Liver (tissue), 9 donors: ENCODE measurements around the gene CCDC8. TPM values are rescaled to one million over a fixed set of nuclear protein-coding genes. Genes with fewer than 3 reads are reported as not detected.

Experiments
- DNase-seq: peaks from one replicate; pipeline ENCODE4 v3.0.0-alpha.2; 2017; ENCODE audit warnings: low spot score
- H3K27ac ChIP-seq, 2 donors: one replicate each; pipeline ENCODE4 v1.7.0; 2013; ENCODE audit warnings: inconsistent platforms in 2 of 2, low read length in 2 of 2, control low read depth in 1 of 2, low read depth in 1 of 2, mild to moderate bottlenecking in 1 of 2
- H3K27me3 ChIP-seq, 4 donors: one replicate each; pipeline versions ENCODE4 v1.6.1 to v1.7.0; 2013; ENCODE audit warnings: low read length in 3 of 4, inconsistent platforms in 1 of 4, mild to moderate bottlenecking in 1 of 4, moderate library complexity in 1 of 4; ENCODE audit not compliant: control insufficient read depth in 4 of 4, insufficient read depth in 4 of 4
- H3K36me3 ChIP-seq, 4 donors: one replicate each; pipeline versions ENCODE4 v1.6.1 to v1.7.0; 2013; ENCODE audit warnings: low read length in 3 of 4, mild to moderate bottlenecking in 3 of 4, low read depth in 1 of 4, moderate library complexity in 1 of 4; ENCODE audit not compliant: control insufficient read depth in 4 of 4, insufficient read depth in 3 of 4
- H3K4me1 ChIP-seq, 4 donors: one replicate each; pipeline versions ENCODE4 v1.6.1 to v1.7.0; 2013; ENCODE audit warnings: low read length in 3 of 4, mild to moderate bottlenecking in 3 of 4, moderate library complexity in 1 of 4; ENCODE audit not compliant: control insufficient read depth in 4 of 4, insufficient read depth in 4 of 4
- H3K4me3 ChIP-seq, 3 donors: one replicate each; pipeline versions ENCODE4 v1.6.1 to v1.7.0; 2013; ENCODE audit warnings: low read length in 3 of 3, control low read depth in 1 of 3, low read depth in 1 of 3, mild to moderate bottlenecking in 1 of 3
- H3K9ac ChIP-seq, 2 donors: one replicate each; pipeline ENCODE4 v1.7.0; 2013; ENCODE audit warnings: low read length in 2 of 2, mild to moderate bottlenecking in 2 of 2, moderate library complexity in 2 of 2, control low read depth in 1 of 2, low read depth in 1 of 2
- H3K9me3 ChIP-seq, 4 donors: one replicate each; pipeline versions ENCODE4 v1.6.1 to v1.7.0; 2013; ENCODE audit warnings: low read length in 3 of 4; ENCODE audit not compliant: control insufficient read depth in 4 of 4
- FOXA1 ChIP-seq: IDR thresholded peaks from 2 replicates; pipeline ENCODE4 v1.6.1; 2016; ENCODE audit warnings: antibody characterized with exemption
- FOXA2 ChIP-seq: IDR thresholded peaks from 2 replicates; pipeline ENCODE4 v1.6.1; 2016; ENCODE audit warnings: antibody characterized with exemption
- GABPA ChIP-seq, 2 donors: IDR thresholded peaks in 1 of 2; conservative IDR thresholded peaks in 1 of 2; 2 replicates each; pipeline ENCODE4 v1.6.1; 2016; ENCODE audit warnings: antibody characterized with exemption in 2 of 2, mild to moderate bottlenecking in 1 of 2, moderate library complexity in 1 of 2
- HNF4G ChIP-seq: IDR thresholded peaks from 2 replicates; pipeline ENCODE4 v1.6.1; 2016; ENCODE audit warnings: antibody characterized with exemption
- JUND ChIP-seq, 2 donors: IDR thresholded peaks; 2 replicates each; pipeline ENCODE4 v1.6.1; 2016; ENCODE audit warnings: antibody characterized with exemption in 2 of 2
- RXRA ChIP-seq, 2 donors: IDR thresholded peaks; 2 replicates each; pipeline ENCODE4 v1.6.1; 2017 to 2018; ENCODE audit warnings: antibody characterized with exemption in 2 of 2, mild to moderate bottlenecking in 1 of 2
- SP1 ChIP-seq: IDR thresholded peaks from 2 replicates; pipeline ENCODE4 v1.6.1; 2018; ENCODE audit warnings: antibody characterized with exemption, mild to moderate bottlenecking
- WGBS: extraction: QIAGEN DNeasy Blood & Tissue Kit; methylation state at CpG from one replicate; pipeline ENCODE4 v1.1.7; 2013; 5-methylcytosine and 5-hydroxymethylcytosine counted together
- polyA plus RNA-seq, 2 donors: library from polyadenylated mRNA; stranded (reverse) in 1 of 2; unstranded in 1 of 2; fragments of 200-250 nt in 1 of 2; fragments of >200 nt in 1 of 2; fragmentation: Nextera tagmentation in 1 of 2; extraction: Ambion mirVana in 1 of 2; gene quantifications; one replicate each; pipeline versions ENCODE4 v1.2.1 to v1.2.3, GENCODE V29; 2013 to 2015
- total RNA-seq, 2 donors: library from RNA; depleted of rRNA; stranded (reverse); fragments of >200 nt; gene quantifications; one replicate each; pipeline ENCODE4 v1.2.3, GENCODE V29; 2014
- TF ChIP-seq, protein P1 (sequence below): fragments of 150-350 bp; IDR thresholded peaks from 2 replicates; pipeline ENCODE4 v1.5.1; 2017; ENCODE audit warnings: improper control_type of control experiment, low read depth, low read length; ENCODE audit not compliant: missing input control
- TF ChIP-seq, protein P2 (sequence below): IDR thresholded peaks from 2 replicates; pipeline ENCODE4 v1.6.1; 2016; ENCODE audit warnings: antibody characterized with exemption
- TF ChIP-seq, protein P3 (sequence below): IDR thresholded peaks from 2 replicates; pipeline ENCODE4 v1.6.1; 2016; ENCODE audit warnings: antibody characterized with exemption
- donor health status: healthy.
- donor health status: healthy.
- donor health status: healthy.
- donor health status: healthy.
- donor health status: healthy.

The CCDC8 gene
- total and polyA plus RNA-seq, 4 donors = 0.18 to 5.9 (median 0.62) TPM

DNA sequence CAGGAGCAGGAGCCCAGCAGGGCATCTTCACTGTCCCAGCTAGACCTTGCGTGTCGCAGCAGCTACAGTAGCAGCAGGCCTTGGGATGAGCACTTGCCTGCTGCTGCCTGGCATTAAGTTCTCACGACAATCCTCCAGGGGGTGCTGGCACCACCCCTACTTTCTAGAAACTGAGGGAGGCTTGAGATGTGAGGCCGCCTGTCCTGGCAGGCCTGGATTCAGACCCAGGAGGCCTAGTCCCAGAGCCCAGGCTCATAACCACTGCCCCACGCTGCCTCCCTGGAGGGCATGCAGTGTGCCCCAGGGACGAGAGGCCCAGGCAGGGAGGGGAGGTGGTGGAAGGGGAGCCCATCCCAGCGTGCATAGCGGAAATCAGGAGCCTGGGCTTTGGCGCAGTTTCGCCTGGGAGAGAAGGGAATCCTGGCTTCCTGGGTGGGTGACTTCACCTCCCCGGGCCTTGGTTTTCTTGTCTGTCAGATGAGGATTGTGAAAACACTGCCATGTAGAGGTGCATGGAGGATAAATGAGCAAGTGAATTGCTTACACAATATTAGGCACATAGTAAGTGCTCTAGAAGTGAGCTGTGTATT is 40.4 kb downstream of the CCDC8 start:
- no peak overlapping the region for H3K27ac ChIP-seq
- 86% methylated on average over 11 of the region's 11 CpGs for WGBS
- no peak for DNase-seq
- no peak overlapping the region for H3K4me3 ChIP-seq
- no peak for TF ChIP-seq FOXA1
- TF ChIP-seq SP1 = no peak
- TF ChIP-seq, protein P1, sequence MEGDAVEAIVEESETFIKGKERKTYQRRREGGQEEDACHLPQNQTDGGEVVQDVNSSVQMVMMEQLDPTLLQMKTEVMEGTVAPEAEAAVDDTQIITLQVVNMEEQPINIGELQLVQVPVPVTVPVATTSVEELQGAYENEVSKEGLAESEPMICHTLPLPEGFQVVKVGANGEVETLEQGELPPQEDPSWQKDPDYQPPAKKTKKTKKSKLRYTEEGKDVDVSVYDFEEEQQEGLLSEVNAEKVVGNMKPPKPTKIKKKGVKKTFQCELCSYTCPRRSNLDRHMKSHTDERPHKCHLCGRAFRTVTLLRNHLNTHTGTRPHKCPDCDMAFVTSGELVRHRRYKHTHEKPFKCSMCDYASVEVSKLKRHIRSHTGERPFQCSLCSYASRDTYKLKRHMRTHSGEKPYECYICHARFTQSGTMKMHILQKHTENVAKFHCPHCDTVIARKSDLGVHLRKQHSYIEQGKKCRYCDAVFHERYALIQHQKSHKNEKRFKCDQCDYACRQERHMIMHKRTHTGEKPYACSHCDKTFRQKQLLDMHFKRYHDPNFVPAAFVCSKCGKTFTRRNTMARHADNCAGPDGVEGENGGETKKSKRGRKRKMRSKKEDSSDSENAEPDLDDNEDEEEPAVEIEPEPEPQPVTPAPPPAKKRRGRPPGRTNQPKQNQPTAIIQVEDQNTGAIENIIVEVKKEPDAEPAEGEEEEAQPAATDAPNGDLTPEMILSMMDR = no peak
- peaks cover 0 to 16% (median 13%) of the 10 kb centered on the region in 4 donors for H3K36me3 ChIP-seq
- peaks cover 0 to 20% (median 9%) of the 10 kb centered on the region in 4 donors for H3K4me1 ChIP-seq
- no peak overlapping the region for H3K9ac ChIP-seq
- no peaks in the 10 kb centered on the region for H3K9me3 ChIP-seq
- no peaks in the 10 kb centered on the region for H3K27me3 ChIP-seq

DNA sequence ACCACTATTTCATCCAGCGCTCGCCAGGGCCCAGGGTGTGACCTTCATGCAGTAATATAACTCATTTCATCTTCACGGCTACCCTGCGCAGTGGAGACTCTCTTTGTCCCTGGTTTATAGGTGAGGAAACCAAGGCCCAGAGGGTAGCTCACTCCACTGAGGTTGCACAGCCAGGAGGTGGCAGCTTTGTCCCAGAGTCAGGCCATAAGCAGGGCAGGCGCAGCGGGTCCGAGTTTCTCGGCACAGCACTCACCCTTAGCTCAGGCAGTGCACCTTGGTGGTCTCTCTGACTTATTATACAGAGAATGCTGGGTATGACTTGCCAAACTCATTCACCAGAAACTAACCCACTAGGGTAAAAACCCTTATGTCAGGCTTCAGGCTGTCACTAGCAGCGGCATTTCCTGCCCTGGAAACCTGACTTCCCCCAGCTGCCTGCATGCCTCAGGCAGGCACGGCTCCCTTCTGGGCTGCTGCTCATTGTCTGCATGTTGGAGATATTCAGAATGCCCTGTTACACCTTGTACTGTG is 41.9 kb downstream of the CCDC8 start:
- WGBS = 81% methylated on average over 10 of the region's 10 CpGs
- Histone ChIP-seq H3K4me1 (peaks cover 0 to 20% (median 9%) of the 10 kb centered on the region in 4 donors), H3K4me3 (no peak overlapping the region), H3K27me3 (no peaks in the 10 kb centered on the region), H3K36me3 (peaks cover 0 to 12% (median 7%) of the 10 kb centered on the region in 4 donors), H3K27ac (no peak overlapping the region), H3K9me3 (no peaks in the 10 kb centered on the region), H3K9ac (no peak overlapping the region)
- TF ChIP-seq, protein P2, sequence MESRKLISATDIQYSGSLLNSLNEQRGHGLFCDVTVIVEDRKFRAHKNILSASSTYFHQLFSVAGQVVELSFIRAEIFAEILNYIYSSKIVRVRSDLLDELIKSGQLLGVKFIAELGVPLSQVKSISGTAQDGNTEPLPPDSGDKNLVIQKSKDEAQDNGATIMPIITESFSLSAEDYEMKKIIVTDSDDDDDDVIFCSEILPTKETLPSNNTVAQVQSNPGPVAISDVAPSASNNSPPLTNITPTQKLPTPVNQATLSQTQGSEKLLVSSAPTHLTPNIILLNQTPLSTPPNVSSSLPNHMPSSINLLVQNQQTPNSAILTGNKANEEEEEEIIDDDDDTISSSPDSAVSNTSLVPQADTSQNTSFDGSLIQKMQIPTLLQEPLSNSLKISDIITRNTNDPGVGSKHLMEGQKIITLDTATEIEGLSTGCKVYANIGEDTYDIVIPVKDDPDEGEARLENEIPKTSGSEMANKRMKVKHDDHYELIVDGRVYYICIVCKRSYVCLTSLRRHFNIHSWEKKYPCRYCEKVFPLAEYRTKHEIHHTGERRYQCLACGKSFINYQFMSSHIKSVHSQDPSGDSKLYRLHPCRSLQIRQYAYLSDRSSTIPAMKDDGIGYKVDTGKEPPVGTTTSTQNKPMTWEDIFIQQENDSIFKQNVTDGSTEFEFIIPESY = no peak
- TF ChIP-seq GABPA (IDR thresholded peaks at IDR 0.05 in 1 of 2, conservative IDR thresholded peaks at IDR 0.05 in 1 of 2) = no peak
- no peak for DNase-seq

DNA sequence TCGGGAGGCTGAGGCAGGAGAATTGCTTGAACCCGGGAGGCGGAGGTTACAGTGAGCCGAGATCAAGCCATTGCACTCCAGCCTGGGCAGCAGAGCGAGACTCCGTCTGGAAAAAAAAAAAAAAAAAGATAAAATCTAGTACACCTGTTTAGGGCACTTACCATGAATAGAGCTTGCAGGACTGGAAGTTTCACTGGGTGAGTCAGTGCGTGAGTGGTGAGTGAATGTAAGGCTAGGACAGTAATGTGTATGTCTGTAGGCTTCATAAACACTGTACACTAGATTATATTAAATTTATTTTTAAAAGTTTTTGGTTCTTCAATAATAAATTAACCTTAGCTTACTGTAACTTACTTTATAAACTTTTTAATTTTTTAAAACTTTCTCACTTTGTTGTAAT is 43.5 kb downstream of the CCDC8 start:
- peaks cover 2 to 33% (median 14%) of the 10 kb centered on the region in 4 donors for H3K4me1 ChIP-seq
- DNase-seq = no peak

More for the DNA sequence above, 43.5 kb downstream of the CCDC8 start:
- H3K9me3 ChIP-seq = no peaks in the 10 kb centered on the region
- no peak overlapping the region for H3K27ac ChIP-seq
- no peak overlapping the region for H3K9ac ChIP-seq
- H3K4me3 ChIP-seq = no peak overlapping the region
- H3K36me3 ChIP-seq = peaks cover 0 to 7% (median 3%) of the 10 kb centered on the region in 4 donors
- TF ChIP-seq, protein P3, sequence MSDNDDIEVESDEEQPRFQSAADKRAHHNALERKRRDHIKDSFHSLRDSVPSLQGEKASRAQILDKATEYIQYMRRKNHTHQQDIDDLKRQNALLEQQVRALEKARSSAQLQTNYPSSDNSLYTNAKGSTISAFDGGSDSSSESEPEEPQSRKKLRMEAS = no peak
- TF ChIP-seq JUND (IDR thresholded peaks at IDR 0.05) (no peak), RXRA (IDR thresholded peaks at IDR 0.05) (no peak), FOXA1 (no peak), FOXA2 (no peak), HNF4G (no peak)
- TF ChIP-seq, protein P2 = no peak
- TF ChIP-seq, protein P1 = no peak
- WGBS = 96% methylated on average over 7 of the region's 7 CpGs
- H3K27me3 ChIP-seq = no peaks in the 10 kb centered on the region
